Activated CD4-positive, alpha-beta T cell treated with anti-CD3 and anti-CD28 coated beads, Interleukin-2, amount 50 U/mL, for 16 hours (primary cell): Measurements from ENCODE around the gene MROH9.

Source experiments
- DNase-seq: peaks from one replicate; pipeline ENCODE4 v3.0.0-alpha.2; 2020

Gene MROH9

GRCh38 chr1:170967042-170967910, 31.9 kb downstream of the MROH9 start:
- DNase-seq = peak; percentile 7

GRCh38 chr1:170970256-170970655, 34.9 kb downstream of the MROH9 start:
- no peak for DNase-seq

DNA sequence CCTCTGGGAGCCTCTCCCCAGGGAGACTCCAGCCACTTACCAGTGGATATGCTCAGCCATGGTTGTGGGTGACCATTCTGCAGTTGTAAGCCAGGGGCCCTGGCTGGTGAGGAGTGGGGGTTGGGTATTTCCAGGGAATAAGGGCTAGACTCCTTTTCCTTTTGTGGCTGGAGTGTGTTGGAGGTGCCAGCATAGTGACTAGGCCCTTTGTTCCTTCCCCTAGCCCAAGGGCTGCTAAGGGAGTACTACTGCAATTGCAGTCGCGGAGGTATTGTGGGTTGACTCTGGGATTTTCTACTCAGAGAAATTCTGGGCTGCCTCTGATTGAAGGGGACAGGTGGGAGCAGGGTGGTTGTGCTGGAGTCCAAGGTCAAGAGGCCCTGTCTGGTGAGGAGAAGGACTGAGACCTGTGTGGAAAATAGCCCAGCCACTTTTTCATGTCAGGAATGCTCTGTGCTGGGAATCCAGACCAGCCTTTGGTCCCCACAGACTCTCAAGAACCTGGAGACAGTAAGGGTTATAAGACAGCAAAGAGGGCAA, 43.1 kb downstream of the MROH9 start:
- DNase-seq = no peak

DNA sequence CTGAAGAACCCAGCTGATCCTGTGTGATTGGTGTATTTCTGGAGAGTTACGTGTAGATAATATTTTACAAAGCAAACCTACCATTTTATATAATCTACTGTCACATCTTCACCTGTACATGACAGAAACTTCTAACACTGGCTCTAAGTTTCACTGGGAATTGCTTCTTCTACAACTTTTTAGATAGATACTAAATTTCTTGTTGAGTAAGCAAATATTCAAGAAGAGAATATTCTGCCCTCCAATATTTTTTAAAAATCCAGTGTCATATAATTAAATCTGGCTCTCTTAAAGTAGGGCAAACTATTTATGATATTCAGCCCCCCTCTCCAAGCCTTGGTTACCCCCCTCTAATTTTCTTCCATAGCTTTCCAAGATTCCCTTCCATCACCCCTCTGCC, 50.1 kb downstream of the MROH9 start:
- no peak for DNase-seq

DNA sequence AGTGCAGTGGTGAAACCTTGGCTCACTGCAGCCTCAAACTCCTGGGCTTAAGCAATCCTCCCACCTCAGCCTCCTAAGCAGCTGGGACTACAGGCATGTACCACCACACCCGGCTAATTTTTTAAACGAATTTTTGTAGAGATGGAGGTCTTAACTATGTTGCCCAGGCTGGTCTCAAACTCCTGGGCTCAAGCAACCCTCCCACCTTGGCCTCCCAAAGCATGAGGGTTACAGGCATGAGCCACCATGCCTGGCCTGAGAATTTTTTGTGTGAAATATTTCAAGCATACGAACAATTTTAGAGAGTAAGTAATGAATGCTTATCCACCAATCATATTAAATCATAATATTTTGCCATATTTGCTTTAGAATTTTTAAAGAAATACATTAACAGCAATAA, 51.6 kb downstream of the MROH9 start:
- DNase-seq = no peak

DNA sequence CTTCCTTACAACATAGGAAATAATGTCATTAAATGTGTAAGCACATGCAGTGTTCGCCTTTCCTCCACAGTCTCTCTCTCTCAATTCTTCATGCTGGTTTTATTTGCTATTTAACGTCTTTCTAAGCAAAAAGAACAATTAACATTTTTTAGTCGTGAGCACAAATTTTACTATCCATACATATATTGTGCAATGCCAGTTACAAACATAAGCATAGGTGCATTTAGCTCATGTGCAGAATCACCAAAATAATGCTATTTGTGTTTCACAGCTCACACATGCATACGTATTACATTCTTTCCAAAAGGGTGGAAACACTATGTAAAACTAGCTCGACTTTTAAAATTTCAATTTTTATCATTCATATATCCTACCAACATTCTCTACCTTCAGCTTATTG, 52.1 kb downstream of the MROH9 start:
- no peak for DNase-seq

GRCh38 chr1:170993151-170993550, 57.8 kb downstream of the MROH9 start:
- no peak for DNase-seq

DNA sequence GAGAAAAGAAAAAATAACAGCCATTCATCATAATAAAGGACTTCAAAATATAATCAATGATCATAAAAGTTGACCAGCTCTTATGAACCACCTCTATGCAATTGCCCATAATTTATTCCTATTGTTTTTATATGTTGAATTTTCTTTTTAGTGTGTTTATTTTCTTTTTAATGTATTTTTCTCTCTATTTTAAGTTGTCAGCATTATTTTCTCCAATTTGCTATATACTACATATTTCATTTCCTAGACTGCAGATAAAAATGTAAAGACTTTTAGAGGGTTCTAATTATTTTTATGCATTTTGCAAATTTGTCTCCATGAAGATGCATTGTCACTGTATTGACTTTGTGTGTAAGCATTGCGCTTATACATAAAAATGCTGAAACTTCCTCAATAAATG, 58.4 kb downstream of the MROH9 start:
- DNase-seq = no peak

DNA sequence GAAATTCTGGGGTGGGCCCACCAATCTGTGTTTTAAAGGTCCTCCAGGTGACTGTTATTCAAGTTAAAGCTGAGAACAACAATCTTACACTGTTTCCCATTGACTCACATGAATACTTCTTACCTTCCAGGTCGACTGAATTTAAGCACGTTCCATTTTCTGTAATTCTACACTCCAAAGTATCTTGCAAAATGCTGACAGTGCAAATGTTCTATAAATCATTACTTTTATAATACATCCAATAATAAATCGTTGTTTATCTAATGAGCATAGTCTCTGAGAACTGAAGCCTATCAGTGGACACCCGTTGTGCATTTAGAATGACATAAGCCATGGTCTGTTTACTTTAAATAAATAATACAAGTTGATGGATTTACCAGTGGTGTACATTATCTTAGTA, 79.5 kb downstream of the MROH9 start:
- no peak for DNase-seq

DNA sequence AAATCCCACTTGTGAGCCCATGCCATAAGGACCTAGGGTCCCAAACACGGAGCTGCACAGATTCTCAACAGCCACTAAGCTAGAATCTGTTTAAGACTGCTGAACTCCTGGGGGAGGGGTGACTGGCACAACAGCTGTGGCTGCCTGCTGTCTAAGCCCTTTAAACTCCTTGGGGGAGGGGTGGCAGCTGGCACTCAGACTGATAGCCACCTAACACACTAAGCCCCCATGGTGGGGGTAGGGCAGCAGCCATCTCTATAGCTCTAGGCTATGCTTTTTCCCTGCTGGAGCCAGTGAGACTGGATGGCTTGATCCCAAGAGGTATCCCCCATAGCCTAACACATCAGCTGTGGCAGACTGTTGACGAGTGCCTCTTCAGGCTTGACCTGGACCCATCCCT, 82.1 kb downstream of the MROH9 start:
- DNase-seq = no peak

GRCh38 chr1:171019971-171020370, 84.6 kb downstream of the MROH9 start:
- DNase-seq = no peak

- DNase-seq = no peak
Observed at GRCh38 chr1:171032822-171033702, 97.7 kb downstream of the MROH9 start.

DNA sequence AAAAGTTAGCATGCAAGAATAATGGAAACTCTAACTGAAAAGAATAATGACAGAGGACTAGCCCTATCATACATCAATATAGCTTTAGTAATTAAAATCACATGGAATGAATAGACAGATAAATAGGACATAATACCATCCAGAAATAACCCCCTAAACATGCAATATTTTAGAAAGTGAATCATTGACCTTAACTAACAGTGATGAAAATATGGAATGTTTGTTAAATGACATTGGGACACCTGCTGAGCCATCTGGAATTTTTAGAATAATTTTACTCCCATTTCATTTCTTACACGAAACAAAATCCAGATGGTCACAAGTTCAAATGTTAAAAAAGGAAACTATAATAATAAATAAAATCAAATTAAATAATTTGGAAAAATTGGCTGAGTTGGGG, 102.3 kb downstream of the MROH9 start:
- no peak for DNase-seq

DNA sequence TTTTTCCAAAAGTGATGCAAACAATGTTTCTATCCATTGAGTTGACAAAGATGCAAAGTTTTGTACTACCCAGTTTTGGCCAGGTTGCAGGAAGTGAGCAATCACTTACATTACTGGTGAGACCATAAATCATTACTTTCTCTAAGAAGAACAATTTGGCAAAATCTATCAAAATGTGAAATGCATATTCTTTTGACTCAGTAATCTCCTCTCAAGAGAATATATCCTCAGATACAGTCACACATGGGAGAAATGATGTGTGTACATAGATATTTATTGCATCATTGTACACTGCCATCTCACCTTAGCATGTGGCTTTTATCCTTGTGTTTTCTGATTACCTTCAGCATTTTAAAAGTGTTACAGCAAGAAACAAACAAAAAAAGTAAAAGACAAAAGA, 103.0 kb downstream of the MROH9 start:
- no peak for DNase-seq

DNA sequence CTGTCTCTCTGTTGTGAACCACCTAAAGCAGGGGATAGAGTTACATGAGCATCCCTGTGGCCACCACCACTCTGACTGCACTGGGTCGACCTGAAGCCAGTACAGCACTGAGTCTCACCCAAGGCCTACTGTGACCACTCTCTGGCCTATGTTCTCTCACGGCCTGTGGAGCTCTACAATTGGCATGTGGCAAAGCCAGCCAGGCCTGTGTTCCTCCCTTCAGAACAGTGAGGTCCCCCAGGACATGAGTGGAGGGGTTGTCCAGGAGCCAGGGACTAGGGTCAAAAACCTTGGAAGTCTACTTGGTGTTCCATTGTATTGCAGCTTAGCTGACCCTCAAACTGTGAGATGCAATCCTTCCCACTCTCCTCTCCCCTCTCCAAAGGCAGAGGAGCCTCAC, 112.7 kb downstream of the MROH9 start:
- DNase-seq = no peak

- DNase-seq = no peak
Observed at GRCh38 chr1:171052977-171053376, 117.6 kb downstream of the MROH9 start.

DNA sequence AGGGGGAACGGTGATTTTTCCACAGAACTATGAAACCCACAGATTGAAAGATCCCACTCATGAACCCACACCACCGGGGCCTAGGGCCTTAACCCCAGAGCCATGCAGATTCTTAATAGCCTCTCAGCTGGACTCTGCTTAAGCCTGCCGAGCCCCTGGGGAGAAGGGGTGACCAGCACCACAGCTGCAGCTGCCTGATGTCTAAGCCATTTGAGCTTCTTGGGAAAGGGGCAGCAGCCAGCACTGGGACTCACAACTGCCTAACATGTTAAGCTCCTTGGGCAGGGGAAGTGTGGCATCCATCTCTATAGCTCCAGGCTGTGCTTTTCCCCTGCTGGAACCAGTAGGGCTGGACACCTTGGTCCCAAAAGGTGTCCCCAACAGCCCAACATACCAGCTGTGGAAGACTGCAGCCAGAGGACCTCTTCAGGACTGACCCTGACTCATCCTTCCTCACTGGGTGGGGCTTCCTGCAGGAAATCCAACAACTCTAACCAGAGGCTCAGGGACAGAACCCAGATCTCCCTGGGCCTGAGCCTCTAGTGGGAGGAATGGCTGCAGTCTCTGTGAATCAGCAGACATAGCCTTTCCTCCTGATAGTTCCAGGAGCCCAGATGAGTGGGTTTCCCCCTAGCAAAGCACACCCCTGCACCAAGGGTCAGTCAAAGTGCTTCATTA, 120.8 kb downstream of the MROH9 start:
- DNase-seq = no peak

DNA sequence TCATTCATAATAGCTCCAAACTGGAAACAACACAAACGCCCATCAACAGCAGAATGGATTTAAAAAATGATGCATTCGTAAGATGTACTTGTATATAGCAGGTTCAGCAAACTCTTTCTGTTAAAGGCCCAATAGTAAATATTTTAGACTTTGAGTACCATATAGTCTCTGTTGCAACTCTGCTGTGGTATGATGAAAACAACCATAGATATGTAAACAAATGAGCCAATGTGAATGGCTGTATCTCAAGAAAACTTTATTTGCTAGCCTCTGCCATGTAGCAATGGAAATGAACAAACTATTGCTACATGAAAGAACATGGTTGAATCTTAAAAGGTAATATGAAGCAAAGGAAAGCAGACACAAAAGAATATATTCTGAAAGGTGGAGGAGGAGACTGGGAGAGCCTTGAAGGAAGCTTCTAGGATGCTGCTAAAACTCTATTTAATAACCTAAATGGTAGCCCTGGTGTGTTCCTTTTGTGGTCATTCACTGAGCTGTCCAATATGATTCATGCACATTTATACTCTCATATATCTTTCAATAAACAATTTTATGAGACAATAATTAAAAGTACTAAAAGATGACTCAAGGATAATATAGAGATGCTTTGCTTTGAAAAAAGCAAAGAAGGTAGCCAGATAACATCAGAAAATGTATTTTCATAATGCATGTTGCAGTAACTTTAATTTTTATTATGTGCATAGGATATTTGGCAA, 126.2 kb downstream of the MROH9 start:
- no peak for DNase-seq

DNA sequence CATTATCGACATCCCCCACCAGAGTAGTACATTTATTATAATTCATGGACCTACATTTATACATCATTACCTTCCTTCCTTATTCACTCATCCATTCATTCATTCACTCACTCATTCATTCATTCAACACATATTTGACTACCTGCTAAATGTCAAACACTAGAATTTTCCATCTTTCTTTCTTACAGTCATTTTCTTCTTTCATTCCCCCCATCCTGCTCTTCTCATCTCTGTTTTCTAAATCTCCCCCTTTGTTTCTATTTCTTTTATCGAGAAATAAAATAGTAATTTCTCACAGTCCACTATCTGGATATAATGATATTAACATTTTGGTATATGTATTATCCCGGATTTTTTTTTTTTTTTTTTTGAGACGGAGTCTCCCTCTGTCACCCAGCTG, 127.6 kb downstream of the MROH9 start:
- DNase-seq = no peak

GRCh38 chr1:171075041-171075440, 139.7 kb downstream of the MROH9 start:
- no peak for DNase-seq

DNA sequence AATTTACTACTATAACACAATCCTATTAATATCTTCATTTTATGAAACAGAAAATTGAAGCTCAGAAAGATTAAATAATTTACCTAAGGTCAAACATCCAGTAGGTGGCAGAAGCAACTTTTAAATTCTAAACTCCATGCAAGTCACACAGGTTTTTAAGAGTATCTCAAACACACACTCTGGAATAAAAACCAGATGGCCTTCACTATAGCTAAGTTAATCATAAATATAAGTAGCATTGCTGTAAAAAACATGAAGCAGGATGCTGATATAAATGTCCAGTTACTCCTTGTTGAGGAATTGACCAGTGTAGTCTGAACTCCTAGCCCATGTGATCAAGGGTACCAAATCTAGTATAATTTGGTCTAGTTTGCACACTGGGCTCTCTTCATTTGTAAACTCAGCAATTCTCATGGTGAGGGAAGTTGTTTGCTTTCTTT, 146.0 kb downstream of the MROH9 start:
- no peak for DNase-seq

- no peak for DNase-seq
Observed at GRCh38 chr1:171081763-171082201, 146.4 kb downstream of the MROH9 start.
